Activated CD4-positive, CD25-positive, alpha-beta regulatory T cell (primary cell): ENCODE data around the gene LDLRAD4.
A peak's percentile ranks its signal among the peaks of the same experiment; 100 is the strongest.

Source experiments
- DNase-seq, 4 experiments: peaks; one replicate each; lab custom pipeline; 2025; lab: John Stamatoyannopoulos, UW

LDLRAD4 gene

GRCh38 chr18:13218368-13218991 is at the start of gene LDLRAD4:
Gene LDLRAD4 (plus strand): TSS chr18:13218760.
- DNase-seq = peak in 3 of 4 experiments; percentile 11 to 23 (median 15)

- DNase-seq = no peak
Measured at GRCh38 chr18:13173578-13174145, 44.9 kb upstream of the LDLRAD4 start.

- DNase-seq = no peak
Measured at GRCh38 chr18:13175266-13175665, 43.3 kb upstream of the LDLRAD4 start.

GRCh38 chr18:13175754-13176210 is 42.8 kb upstream of the LDLRAD4 start:
- no peak for DNase-seq

GRCh38 chr18:13176847-13177246 is 41.7 kb upstream of the LDLRAD4 start:
- DNase-seq = no peak

GRCh38 chr18:13178197-13178596 is 40.4 kb upstream of the LDLRAD4 start:
- no peak for DNase-seq

GRCh38 chr18:13178976-13179375 is 39.6 kb upstream of the LDLRAD4 start:
- DNase-seq = no peak

GRCh38 chr18:13179566-13180113 is 38.9 kb upstream of the LDLRAD4 start:
- no peak for DNase-seq

GRCh38 chr18:13180614-13181375 is 37.8 kb upstream of the LDLRAD4 start:
- DNase-seq = no peak

- DNase-seq = no peak
Measured at GRCh38 chr18:13181765-13182164, 36.8 kb upstream of the LDLRAD4 start.

GRCh38 chr18:13183359-13183758 is 35.2 kb upstream of the LDLRAD4 start:
- no peak for DNase-seq

- no peak for DNase-seq
Measured at GRCh38 chr18:13183790-13184189, 34.8 kb upstream of the LDLRAD4 start.

- DNase-seq = no peak
Measured at GRCh38 chr18:13184396-13184795, 34.2 kb upstream of the LDLRAD4 start.

GRCh38 chr18:13185675-13186198 is 32.8 kb upstream of the LDLRAD4 start:
- DNase-seq = no peak

- no peak for DNase-seq
Measured at GRCh38 chr18:13186687-13187086, 31.9 kb upstream of the LDLRAD4 start.

- DNase-seq = no peak
Measured at GRCh38 chr18:13187498-13187897, 31.1 kb upstream of the LDLRAD4 start.

- DNase-seq = no peak
Measured at GRCh38 chr18:13191031-13191430, 27.5 kb upstream of the LDLRAD4 start.

GRCh38 chr18:13191779-13192178 is 26.8 kb upstream of the LDLRAD4 start:
- no peak for DNase-seq

GRCh38 chr18:13192970-13193369 is 25.6 kb upstream of the LDLRAD4 start:
- no peak for DNase-seq

GRCh38 chr18:13194239-13194638 is 24.3 kb upstream of the LDLRAD4 start:
- DNase-seq = no peak

GRCh38 chr18:13198701-13199100 is 19.9 kb upstream of the LDLRAD4 start:
- no peak for DNase-seq

- no peak for DNase-seq
Measured at GRCh38 chr18:13199169-13199568, 19.4 kb upstream of the LDLRAD4 start.

GRCh38 chr18:13201292-13201691 is 17.3 kb upstream of the LDLRAD4 start:
- no peak for DNase-seq
